Fibroblast of mammary gland (primary cell): Measurements from ENCODE around the gene NGFR.

Experiments
- DNase-seq: peaks from one replicate; pipeline ENCODE4 v3.0.0-alpha.2; 2010; ENCODE audit warnings: low read depth
- H3K4me3 ChIP-seq: 2 replicates; pipeline ENCODE4 v1.5.1; 2011; ENCODE audit warnings: low read depth, mild to moderate bottlenecking, low read length, moderate library complexity; ENCODE audit not compliant: control insufficient read depth
- TF ChIP-seq, protein P1 (sequence below): conservative IDR thresholded peaks from 2 replicates; pipeline ENCODE4 v1.5.1; 2011; ENCODE audit warnings: low read depth, low read length, inconsistent platforms; ENCODE audit not compliant: control insufficient read depth, insufficient read depth

NGFR gene

DNA sequence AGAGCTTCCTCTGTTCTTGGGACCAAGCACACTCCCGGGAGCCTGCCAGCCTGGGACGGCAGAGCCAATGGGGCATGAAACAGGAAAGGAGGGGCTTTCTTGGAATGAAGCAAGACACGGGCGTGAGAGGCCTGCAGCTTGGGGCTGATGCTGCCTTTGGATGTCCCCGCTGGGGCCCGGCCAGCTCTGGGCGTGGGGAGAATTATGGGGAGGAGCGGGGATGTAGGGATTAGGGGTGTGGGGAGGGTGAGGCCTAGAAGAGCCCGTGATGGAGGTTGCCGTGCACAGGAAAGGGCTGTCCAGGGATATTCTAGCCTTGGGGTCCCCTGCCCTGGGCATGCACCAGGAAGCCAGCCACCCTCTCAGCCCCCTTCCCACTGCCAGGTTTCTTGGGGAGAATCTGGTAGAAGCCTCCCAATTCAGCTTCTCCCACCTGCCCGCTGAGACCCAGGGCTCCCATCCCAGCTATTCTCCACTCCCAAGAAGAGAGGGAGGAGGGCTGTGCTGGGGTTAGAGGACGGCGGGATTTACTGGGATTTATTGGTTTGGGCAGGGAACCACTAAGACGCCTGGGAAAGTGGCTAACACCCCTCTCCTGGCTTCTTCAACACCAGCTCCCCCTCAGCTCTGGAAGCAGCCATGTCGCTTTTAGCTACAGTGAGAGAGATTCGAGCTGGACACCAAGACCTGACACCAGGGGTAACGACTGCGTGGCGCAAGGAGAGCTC, 60.6 kb downstream of the NGFR start:
- TF ChIP-seq, protein P1, sequence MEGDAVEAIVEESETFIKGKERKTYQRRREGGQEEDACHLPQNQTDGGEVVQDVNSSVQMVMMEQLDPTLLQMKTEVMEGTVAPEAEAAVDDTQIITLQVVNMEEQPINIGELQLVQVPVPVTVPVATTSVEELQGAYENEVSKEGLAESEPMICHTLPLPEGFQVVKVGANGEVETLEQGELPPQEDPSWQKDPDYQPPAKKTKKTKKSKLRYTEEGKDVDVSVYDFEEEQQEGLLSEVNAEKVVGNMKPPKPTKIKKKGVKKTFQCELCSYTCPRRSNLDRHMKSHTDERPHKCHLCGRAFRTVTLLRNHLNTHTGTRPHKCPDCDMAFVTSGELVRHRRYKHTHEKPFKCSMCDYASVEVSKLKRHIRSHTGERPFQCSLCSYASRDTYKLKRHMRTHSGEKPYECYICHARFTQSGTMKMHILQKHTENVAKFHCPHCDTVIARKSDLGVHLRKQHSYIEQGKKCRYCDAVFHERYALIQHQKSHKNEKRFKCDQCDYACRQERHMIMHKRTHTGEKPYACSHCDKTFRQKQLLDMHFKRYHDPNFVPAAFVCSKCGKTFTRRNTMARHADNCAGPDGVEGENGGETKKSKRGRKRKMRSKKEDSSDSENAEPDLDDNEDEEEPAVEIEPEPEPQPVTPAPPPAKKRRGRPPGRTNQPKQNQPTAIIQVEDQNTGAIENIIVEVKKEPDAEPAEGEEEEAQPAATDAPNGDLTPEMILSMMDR = no peak
- H3K4me3 ChIP-seq = no peak overlapping the region
- no peak for DNase-seq

DNA sequence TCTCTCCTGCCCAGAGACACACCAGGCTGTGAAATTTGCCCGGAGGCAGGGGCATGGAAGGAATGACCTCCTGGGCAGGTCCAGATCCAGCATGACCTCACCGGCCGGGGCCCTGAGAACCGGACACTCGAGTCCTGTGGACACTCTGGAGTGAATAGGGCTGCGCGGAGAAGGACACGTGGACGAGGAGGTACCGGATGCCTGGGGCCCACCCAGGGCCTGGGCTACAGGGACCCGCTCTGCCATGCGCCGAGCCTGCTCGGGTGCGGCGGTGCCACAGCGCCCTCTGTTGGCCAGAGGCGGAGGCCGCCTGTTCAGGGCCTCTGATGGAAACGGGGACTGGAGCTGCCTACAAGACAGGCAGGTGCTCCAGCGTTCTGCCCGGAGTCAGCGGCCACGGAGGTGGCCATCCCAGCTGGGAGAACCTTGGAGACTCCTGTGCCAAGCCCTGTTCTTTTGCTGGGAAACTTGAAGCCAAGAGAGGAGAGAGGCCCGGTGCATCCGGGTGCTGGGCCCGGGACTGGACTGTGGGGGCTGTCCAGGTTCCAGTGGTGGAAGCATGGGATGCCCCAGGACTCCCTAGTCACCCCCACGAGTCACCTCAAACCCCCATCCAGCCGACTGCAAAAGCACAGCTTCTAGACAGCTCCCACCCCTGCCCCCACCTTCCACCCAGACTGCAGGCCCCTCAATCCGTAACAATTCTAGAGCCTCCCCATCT, 61.3 kb downstream of the NGFR start:
- TF ChIP-seq, protein P1 = peak; percentile 87
- no peak overlapping the region for H3K4me3 ChIP-seq
- peak; percentile 57 for DNase-seq

DNA sequence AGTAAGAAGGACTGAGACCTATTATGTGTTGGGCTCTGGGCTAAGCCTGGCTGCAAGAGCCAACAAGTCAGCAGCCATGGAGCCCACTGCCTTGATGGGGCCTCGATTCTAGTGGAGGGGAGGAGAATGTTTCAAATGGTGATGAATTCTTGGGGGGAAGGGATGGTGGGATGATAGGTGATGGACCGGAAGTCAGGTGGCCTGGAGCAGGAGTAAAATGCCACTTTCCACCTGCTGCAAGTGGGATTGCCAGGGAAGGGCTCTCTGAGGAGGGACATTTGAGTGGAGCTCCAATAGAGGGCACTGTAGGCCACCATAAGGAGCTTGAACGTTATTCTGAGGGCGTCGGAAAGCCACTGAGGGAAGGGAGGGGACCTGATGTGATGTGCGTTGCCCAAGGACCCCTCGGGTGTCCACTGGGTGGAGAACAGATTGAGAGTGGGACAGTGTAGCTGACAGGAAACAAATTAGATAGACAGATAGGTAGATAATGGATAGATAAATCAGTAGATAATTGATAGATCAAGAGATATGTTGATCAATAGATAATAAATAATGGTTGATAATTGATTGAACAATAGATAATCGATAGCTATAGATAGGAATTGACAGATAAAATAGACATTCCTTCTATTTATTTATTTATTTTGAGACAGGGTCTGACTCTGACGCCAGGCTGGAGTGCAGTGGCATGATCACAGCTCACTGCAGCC, 62.4 kb downstream of the NGFR start:
- H3K4me3 ChIP-seq = no peak overlapping the region
- peak; percentile 57 for DNase-seq
- TF ChIP-seq, protein P1 = peak; percentile 70
